ENCODE measurements around the gene ERICH6B.

Gene ERICH6B

DNA sequence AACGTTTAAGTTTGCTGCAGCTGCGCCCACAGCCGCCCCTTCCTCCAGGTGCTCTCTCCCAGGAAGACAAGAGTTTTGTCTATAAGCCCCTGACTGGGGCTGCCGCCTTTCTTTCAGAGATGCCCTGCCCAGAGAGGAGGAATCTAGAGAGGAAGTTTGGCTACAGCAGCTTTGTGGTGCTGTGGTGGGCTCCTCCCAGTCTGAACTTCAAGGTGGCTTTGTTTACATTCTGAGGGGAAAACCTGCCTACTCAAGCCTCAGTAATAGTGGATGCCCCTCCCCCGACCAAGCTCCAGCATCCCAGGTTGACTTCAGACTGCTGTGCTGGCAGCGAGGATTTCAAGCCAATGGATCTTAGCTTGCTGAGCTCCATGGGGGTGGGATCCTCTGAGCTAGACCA is 6.4 kb upstream of the ERICH6B start:
- no peak for DNase-seq (ENCODE audit: low spot score)

DNA sequence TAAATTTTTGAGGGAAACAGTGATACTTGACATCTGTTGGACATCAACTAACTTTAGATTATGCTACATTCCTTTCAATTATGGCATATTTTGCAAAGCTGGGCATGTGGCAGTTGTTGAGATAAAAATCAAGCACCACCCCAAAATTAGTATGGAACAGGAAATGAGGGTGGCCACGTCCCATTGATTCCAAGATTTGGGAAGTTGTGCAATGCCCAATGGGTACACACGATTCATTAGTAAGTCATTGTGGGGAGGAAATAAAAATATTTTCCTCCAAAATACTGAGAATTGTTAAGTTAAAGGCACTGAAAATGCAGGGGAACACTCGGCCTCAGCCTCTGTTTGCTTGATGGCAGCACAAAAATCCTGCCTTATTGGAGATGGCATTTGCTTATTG is 7.6 kb downstream of the ERICH6B start:
- Histone ChIP-seq H3K23ac (ENCODE audit: low read depth, low read length, poor library complexity) (no peak overlapping the region), H3K4me3 (ENCODE audit: low read length in 2 of 2) (no peak overlapping the region), H2BK5ac (ENCODE audit: low read length) (no peak overlapping the region), H2BK120ac (ENCODE audit: low read depth, low read length) (no peak overlapping the region), H3K4me1 (ENCODE audit: control insufficient read depth in 2 of 2, insufficient read depth in 1 of 2, low read depth in 1 of 2, low read length in 2 of 2) (no peaks in the 10 kb centered on the region), H3K4ac (ENCODE audit: low read length) (no peak overlapping the region), H4K91ac (ENCODE audit: low read depth, low read length, poor library complexity) (no peak overlapping the region), H2BK12ac (ENCODE audit: low read length) (no peak overlapping the region), H3K36me3 (replicated peaks in 1 of 2; ENCODE audit: control insufficient read depth in 2 of 2, insufficient read depth in 2 of 2, low read length in 2 of 2) (no peaks in the 10 kb centered on the region), H3K79me1 (ENCODE audit: low read depth, low read length) (no peaks in the 10 kb centered on the region), H3K27me3 (ENCODE audit: control insufficient read depth in 3 of 3, insufficient read depth in 3 of 3, low read depth in 1 of 3, low read length in 3 of 3) (peaks cover 0 to 26% (median 0%) of the 10 kb centered on the region in 3 experiments), H3K18ac (ENCODE audit: low read length) (no peak overlapping the region), H3K27ac (replicated peaks; ENCODE audit: low read length) (no peak overlapping the region), H2BK15ac (ENCODE audit: low read length) (no peak overlapping the region), H2AFZ (ENCODE audit: low read length) (no peak overlapping the region), H4K8ac (ENCODE audit: low read depth, low read length) (no peak overlapping the region), H3K9me3 (replicated peaks in 1 of 2; ENCODE audit: control insufficient read depth in 2 of 2, insufficient read depth in 1 of 2, low read depth in 1 of 2, low read length in 2 of 2) (no peaks in the 10 kb centered on the region), H2AK5ac (ENCODE audit: low read depth, low read length) (no peak overlapping the region), H3K9ac (ENCODE audit: low read depth, low read length, poor library complexity) (no peak overlapping the region), H3K14ac (ENCODE audit: low read length) (no peak overlapping the region), H3K4me2 (ENCODE audit: insufficient read depth, low read length, poor library complexity, severe bottlenecking) (no peak overlapping the region)
- no CpG with 5 or more reads among the region's 3 CpGs for WGBS, 2 donors (ENCODE audit: extremely low coverage in 2 of 2, insufficient read length in 2 of 2, insufficient replicate concordance in 1 of 2)
- DNase-seq (ENCODE audit: low spot score) = no peak

More for the DNA sequence above, 6.4 kb upstream of the ERICH6B start:
- Histone ChIP-seq H3K23ac (ENCODE audit: low read depth, low read length, poor library complexity) (no peak overlapping the region), H3K4me1 (ENCODE audit: control insufficient read depth in 2 of 2, insufficient read depth in 1 of 2, low read depth in 1 of 2, low read length in 2 of 2) (peaks cover 2 to 8% of the 10 kb centered on the region in 2 donors), H3K27ac (replicated peaks; ENCODE audit: low read length) (no peak overlapping the region), H2BK120ac (ENCODE audit: low read depth, low read length) (no peak overlapping the region), H3K9ac (ENCODE audit: low read depth, low read length, poor library complexity) (no peak overlapping the region), H2AFZ (ENCODE audit: low read length) (no peak overlapping the region), H3K9me3 (replicated peaks in 1 of 2; ENCODE audit: control insufficient read depth in 2 of 2, insufficient read depth in 1 of 2, low read depth in 1 of 2, low read length in 2 of 2) (no peaks in the 10 kb centered on the region), H3K18ac (ENCODE audit: low read length) (no peak overlapping the region), H4K8ac (ENCODE audit: low read depth, low read length) (no peak overlapping the region), H3K4me3 (ENCODE audit: low read length in 2 of 2) (no peak overlapping the region), H3K14ac (ENCODE audit: low read length) (no peak overlapping the region), H2AK5ac (ENCODE audit: low read depth, low read length) (no peak overlapping the region), H4K91ac (ENCODE audit: low read depth, low read length, poor library complexity) (no peak overlapping the region), H2BK5ac (ENCODE audit: low read length) (no peak overlapping the region), H3K79me1 (ENCODE audit: low read depth, low read length) (no peaks in the 10 kb centered on the region), H2BK12ac (ENCODE audit: low read length) (no peak overlapping the region), H3K36me3 (replicated peaks in 1 of 2; ENCODE audit: control insufficient read depth in 2 of 2, insufficient read depth in 2 of 2, low read length in 2 of 2) (no peaks in the 10 kb centered on the region), H3K4ac (ENCODE audit: low read length) (no peak overlapping the region), H3K27me3 (ENCODE audit: control insufficient read depth in 3 of 3, insufficient read depth in 3 of 3, low read depth in 1 of 3, low read length in 3 of 3) (peaks cover 0 to 2% (median 0%) of the 10 kb centered on the region in 3 experiments), H2BK15ac (ENCODE audit: low read length) (no peak overlapping the region), H3K4me2 (ENCODE audit: insufficient read depth, low read length, poor library complexity, severe bottlenecking) (no peak overlapping the region)
- WGBS, 2 donors (ENCODE audit: extremely low coverage in 2 of 2, insufficient read length in 2 of 2, insufficient replicate concordance in 1 of 2) = no CpG with 5 or more reads among the region's 6 CpGs

DNA sequence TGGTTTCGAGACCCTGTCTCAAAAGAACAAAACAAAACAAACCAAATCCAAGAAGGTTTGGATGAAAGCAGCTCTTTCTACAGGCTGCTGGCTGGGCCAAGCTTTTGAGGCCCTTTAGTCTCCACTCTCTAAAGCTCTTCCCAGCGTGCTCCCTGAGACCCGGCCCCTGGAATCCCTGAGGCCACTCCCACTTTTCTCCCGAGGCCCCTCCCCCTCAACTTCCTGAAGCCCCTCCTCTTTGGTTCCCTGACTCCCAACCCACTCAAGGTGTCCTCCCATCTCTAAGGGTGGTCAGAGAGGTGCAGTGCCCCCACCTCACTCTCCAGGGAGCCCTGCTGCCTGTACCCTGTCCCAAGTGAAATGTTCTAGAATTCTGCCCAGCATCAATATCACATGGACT is 10.6 kb downstream of the ERICH6B start:
- Histone ChIP-seq H3K4me1 (ENCODE audit: control insufficient read depth in 2 of 2, insufficient read depth in 1 of 2, low read depth in 1 of 2, low read length in 2 of 2) (peaks cover 0 to 3% of the 10 kb centered on the region in 2 donors), H2BK5ac (ENCODE audit: low read length) (no peak overlapping the region), H3K14ac (ENCODE audit: low read length) (no peak overlapping the region), H3K4ac (ENCODE audit: low read length) (no peak overlapping the region), H4K8ac (ENCODE audit: low read depth, low read length) (no peak overlapping the region), H3K27me3 (ENCODE audit: control insufficient read depth in 3 of 3, insufficient read depth in 3 of 3, low read depth in 1 of 3, low read length in 3 of 3) (peaks cover 0 to 12% (median 0%) of the 10 kb centered on the region in 3 experiments), H3K4me3 (ENCODE audit: low read length in 2 of 2) (no peak overlapping the region), H4K91ac (ENCODE audit: low read depth, low read length, poor library complexity) (no peak overlapping the region), H3K9me3 (replicated peaks in 1 of 2; ENCODE audit: control insufficient read depth in 2 of 2, insufficient read depth in 1 of 2, low read depth in 1 of 2, low read length in 2 of 2) (no peaks in the 10 kb centered on the region), H3K23ac (ENCODE audit: low read depth, low read length, poor library complexity) (no peak overlapping the region), H3K18ac (ENCODE audit: low read length) (no peak overlapping the region), H3K27ac (replicated peaks; ENCODE audit: low read length) (no peak overlapping the region), H3K36me3 (replicated peaks in 1 of 2; ENCODE audit: control insufficient read depth in 2 of 2, insufficient read depth in 2 of 2, low read length in 2 of 2) (no peaks in the 10 kb centered on the region), H2AFZ (ENCODE audit: low read length) (no peak overlapping the region), H3K79me1 (ENCODE audit: low read depth, low read length) (no peaks in the 10 kb centered on the region), H2BK120ac (ENCODE audit: low read depth, low read length) (no peak overlapping the region), H2BK15ac (ENCODE audit: low read length) (no peak overlapping the region), H2BK12ac (ENCODE audit: low read length) (no peak overlapping the region), H2AK5ac (ENCODE audit: low read depth, low read length) (no peak overlapping the region), H3K9ac (ENCODE audit: low read depth, low read length, poor library complexity) (no peak overlapping the region), H3K4me2 (ENCODE audit: insufficient read depth, low read length, poor library complexity, severe bottlenecking) (no peak overlapping the region)
- WGBS, 2 donors (ENCODE audit: extremely low coverage in 2 of 2, insufficient read length in 2 of 2, insufficient replicate concordance in 1 of 2) = no CpG with 5 or more reads among the region's 4 CpGs
- no peak for DNase-seq (ENCODE audit: low spot score)

DNA sequence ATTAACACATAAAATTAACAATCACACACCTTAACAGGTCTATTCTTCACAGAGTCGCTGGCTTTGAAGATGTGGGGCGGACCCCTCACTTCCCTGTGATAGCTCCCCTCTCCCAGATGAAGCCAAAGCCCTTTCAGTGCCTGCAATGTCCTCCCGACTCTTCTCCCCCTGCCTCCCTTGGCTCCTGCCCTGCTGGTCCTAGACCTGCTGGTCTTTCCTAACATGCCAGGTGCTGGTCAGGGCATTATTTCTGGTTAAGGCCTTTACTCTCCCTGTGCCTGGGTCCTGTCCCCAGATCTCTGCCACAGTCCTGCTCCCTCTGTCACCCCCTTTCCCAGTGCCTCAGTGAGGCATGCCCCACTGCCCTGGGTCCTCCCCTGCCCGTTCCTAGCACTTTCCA is 12.2 kb downstream of the ERICH6B start:
- H3K4me1 ChIP-seq (ENCODE audit: control insufficient read depth in 2 of 2, insufficient read depth in 1 of 2, low read depth in 1 of 2, low read length in 2 of 2) = peaks cover 0 to 3% of the 10 kb centered on the region in 2 donors
- H3K4me3 ChIP-seq (ENCODE audit: low read length in 2 of 2) = no peak overlapping the region
- H4K8ac ChIP-seq (ENCODE audit: low read depth, low read length) = no peak overlapping the region
- H2AK5ac ChIP-seq (ENCODE audit: low read depth, low read length) = no peak overlapping the region
- DNase-seq (ENCODE audit: low spot score) = no peak
- no peak overlapping the region for H2BK15ac ChIP-seq (ENCODE audit: low read length)
- no peak overlapping the region for H3K23ac ChIP-seq (ENCODE audit: low read depth, low read length, poor library complexity)
- H2BK5ac ChIP-seq (ENCODE audit: low read length) = no peak overlapping the region
- H3K79me1 ChIP-seq (ENCODE audit: low read depth, low read length) = no peaks in the 10 kb centered on the region
- no peaks in the 10 kb centered on the region for H3K36me3 ChIP-seq (replicated peaks in 1 of 2; ENCODE audit: control insufficient read depth in 2 of 2, insufficient read depth in 2 of 2, low read length in 2 of 2)
- H3K27ac ChIP-seq (replicated peaks; ENCODE audit: low read length) = no peak overlapping the region
- H3K9me3 ChIP-seq (replicated peaks in 1 of 2; ENCODE audit: control insufficient read depth in 2 of 2, insufficient read depth in 1 of 2, low read depth in 1 of 2, low read length in 2 of 2) = no peaks in the 10 kb centered on the region
- H3K27me3 ChIP-seq (ENCODE audit: control insufficient read depth in 3 of 3, insufficient read depth in 3 of 3, low read depth in 1 of 3, low read length in 3 of 3) = peaks cover 0 to 3% (median 0%) of the 10 kb centered on the region in 3 experiments
- H2AFZ ChIP-seq (ENCODE audit: low read length) = no peak overlapping the region
- no peak overlapping the region for H3K4me2 ChIP-seq (ENCODE audit: insufficient read depth, low read length, poor library complexity, severe bottlenecking)
- no peak overlapping the region for H3K14ac ChIP-seq (ENCODE audit: low read length)
- WGBS, 2 donors (ENCODE audit: extremely low coverage in 2 of 2, insufficient read length in 2 of 2, insufficient replicate concordance in 1 of 2) = no CpG with 5 or more reads among the region's 4 CpGs
- H3K9ac ChIP-seq (ENCODE audit: low read depth, low read length, poor library complexity) = no peak overlapping the region
- H3K18ac ChIP-seq (ENCODE audit: low read length) = no peak overlapping the region
- H2BK120ac ChIP-seq (ENCODE audit: low read depth, low read length) = no peak overlapping the region
- no peak overlapping the region for H4K91ac ChIP-seq (ENCODE audit: low read depth, low read length, poor library complexity)
- no peak overlapping the region for H3K4ac ChIP-seq (ENCODE audit: low read length)
- H2BK12ac ChIP-seq (ENCODE audit: low read length) = no peak overlapping the region
